ENCODE results near the gene THSD4.

THSD4 gene

DNA sequence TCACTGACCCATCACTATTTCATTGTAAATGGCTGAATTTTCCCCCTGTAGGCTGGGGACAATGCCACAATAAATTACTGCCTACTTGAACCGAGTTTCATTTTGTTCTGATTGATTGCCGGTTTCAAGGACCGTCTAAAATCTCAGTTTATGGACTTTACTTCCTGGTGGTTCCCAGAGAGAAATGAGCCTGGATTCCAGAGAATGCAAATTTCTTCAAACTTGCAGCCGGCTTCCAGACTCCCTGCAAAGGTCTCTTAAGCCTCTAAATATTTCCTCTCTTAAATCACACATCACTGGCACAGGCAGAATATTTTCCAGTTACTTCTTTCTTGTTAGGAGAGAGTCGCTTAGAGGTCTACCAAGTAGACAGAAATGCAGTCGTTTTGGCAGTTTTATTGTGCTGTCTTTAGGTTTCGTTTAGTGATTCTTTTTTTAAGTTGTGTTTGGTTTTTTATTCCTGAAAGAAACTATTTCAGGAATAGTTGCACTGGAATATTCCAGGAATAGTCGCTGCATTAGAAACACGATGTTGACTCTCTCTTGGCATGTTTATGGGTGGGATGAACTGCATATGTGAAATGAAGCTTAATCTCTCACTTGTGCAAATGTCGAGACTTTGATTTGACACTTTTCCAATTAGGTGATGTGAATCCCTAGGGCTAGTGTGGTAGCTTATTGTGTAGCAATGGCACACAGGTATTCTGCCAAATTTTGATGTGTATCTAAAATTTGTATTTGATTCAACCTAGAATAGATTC lies 411.0 kb downstream of the THSD4 start:
- no peaks in the 10 kb centered on the region for H3K27me3 ChIP-seq (ENCODE audit: control insufficient read depth, insufficient read depth, low read length)
- no peak overlapping the region for H3K9ac ChIP-seq (ENCODE audit: low read length)
- no peaks in the 10 kb centered on the region for H3K9me3 ChIP-seq (ENCODE audit: control insufficient read depth, insufficient read depth, low read depth, low read length)
- no peaks in the 10 kb centered on the region for H3K36me3 ChIP-seq (ENCODE audit: control insufficient read depth, insufficient read depth, low read length)
- H3K4me1 ChIP-seq (ENCODE audit: control insufficient read depth, insufficient read depth, low read length), result peaks cover 5% of the 10 kb centered on the region; the same call in 1 of the 2 replicates
- no peak overlapping the region for H3K27ac ChIP-seq (ENCODE audit: low read depth, low read length)
- H3K4me3 ChIP-seq (ENCODE audit: low read depth, low read length), result no peak overlapping the region

DNA sequence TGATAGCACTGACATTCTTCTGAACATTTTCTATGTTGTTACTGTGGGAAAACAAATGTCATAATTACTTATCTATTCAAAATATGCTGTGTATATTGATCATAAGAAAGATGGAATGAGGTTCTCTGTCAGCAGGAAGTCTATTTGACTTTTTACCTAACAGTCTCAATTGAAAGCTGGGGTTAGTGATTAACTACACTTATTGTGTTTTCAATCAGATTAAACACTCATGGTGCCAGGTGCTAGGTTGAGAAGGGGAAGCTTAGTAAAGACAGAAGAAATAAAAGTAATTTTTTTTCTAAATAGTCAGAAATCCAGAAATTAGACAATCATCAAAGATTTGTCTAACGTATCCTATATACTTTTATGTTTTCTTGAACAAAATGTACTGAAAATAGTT lies 414.1 kb downstream of the THSD4 start:
- H3K9me3 ChIP-seq (ENCODE audit: control insufficient read depth, insufficient read depth, low read depth, low read length), result no peaks in the 10 kb centered on the region
- no peaks in the 10 kb centered on the region for H3K36me3 ChIP-seq (ENCODE audit: control insufficient read depth, insufficient read depth, low read length)
- H3K4me3 ChIP-seq (ENCODE audit: low read depth, low read length), result no peak overlapping the region
- H3K4me1 ChIP-seq (ENCODE audit: control insufficient read depth, insufficient read depth, low read length), result peaks cover 8% of the 10 kb centered on the region; the same call in 1 of the 2 replicates
- H3K27me3 ChIP-seq (ENCODE audit: control insufficient read depth, insufficient read depth, low read length), result no peaks in the 10 kb centered on the region
- H3K27ac ChIP-seq (ENCODE audit: low read depth, low read length), result no peak overlapping the region
- no peak overlapping the region for H3K9ac ChIP-seq (ENCODE audit: low read length)

DNA sequence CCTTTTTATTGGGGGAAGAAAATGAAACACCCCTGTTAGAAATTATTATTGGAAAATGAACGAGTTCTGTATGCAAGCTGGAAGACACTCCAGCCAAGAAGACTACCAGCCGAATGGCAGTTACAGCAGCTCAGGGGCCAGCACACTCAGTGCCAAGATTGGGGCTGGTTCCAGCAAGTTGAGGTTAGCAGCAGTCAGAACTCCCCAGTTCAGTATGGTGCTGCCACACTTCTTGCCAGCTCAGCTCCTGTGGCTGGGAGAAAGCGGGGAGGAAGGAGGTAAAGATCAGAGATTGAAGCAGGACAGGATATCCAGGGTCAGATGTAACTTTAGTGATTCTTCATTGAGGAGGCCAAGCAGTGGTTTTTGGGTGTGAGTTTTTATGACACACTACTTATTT lies 414.8 kb downstream of the THSD4 start:
- H3K36me3 ChIP-seq (ENCODE audit: control insufficient read depth, insufficient read depth, low read length), result no peaks in the 10 kb centered on the region
- H3K9me3 ChIP-seq (ENCODE audit: control insufficient read depth, insufficient read depth, low read depth, low read length), result no peaks in the 10 kb centered on the region
- H3K4me3 ChIP-seq (ENCODE audit: low read depth, low read length), result no peak overlapping the region

DNA sequence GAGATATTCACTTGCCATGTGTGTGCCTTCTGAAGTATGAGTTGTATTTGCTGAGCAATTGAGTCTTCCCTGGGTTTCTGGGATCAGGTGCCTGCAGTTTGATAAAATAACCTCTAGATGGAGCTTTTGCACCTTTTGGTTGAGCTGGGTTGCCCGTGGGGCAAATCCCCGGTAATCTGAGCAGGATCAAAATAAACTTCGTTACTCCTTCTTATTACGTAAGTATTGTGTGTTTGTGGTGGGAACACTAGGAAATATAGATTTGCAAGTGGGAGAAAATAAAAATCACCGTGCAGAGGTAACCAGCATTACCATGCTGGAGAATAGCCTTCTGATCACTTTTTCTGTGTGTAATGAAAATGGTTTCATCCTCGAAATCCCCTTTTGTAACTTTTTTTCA lies 417.7 kb downstream of the THSD4 start:
- 0 out of 2 replicates have a peak, but pooled peaks cover 2% of the 10 kb centered on the region for H3K4me1 ChIP-seq (ENCODE audit: control insufficient read depth, insufficient read depth, low read length)
- no peak overlapping the region for H3K27ac ChIP-seq (ENCODE audit: low read depth, low read length)
- no peaks in the 10 kb centered on the region for H3K36me3 ChIP-seq (ENCODE audit: control insufficient read depth, insufficient read depth, low read length)
- no peaks in the 10 kb centered on the region for H3K27me3 ChIP-seq (ENCODE audit: control insufficient read depth, insufficient read depth, low read length)
- H3K9me3 ChIP-seq (ENCODE audit: control insufficient read depth, insufficient read depth, low read depth, low read length), result no peaks in the 10 kb centered on the region
- no peak overlapping the region for H3K9ac ChIP-seq (ENCODE audit: low read length)
- no peak overlapping the region for H3K4me3 ChIP-seq (ENCODE audit: low read depth, low read length)

More for the DNA sequence above, 414.8 kb downstream of the THSD4 start:
- Histone ChIP-seq H3K4me1 (ENCODE audit: control insufficient read depth, insufficient read depth, low read length) (peaks cover 8% of the 10 kb centered on the region; the same call in 1 of the 2 replicates), H3K9ac (ENCODE audit: low read length) (no peak overlapping the region), H3K27ac (ENCODE audit: low read depth, low read length) (no peak overlapping the region), H3K27me3 (ENCODE audit: control insufficient read depth, insufficient read depth, low read length) (no peaks in the 10 kb centered on the region)

DNA sequence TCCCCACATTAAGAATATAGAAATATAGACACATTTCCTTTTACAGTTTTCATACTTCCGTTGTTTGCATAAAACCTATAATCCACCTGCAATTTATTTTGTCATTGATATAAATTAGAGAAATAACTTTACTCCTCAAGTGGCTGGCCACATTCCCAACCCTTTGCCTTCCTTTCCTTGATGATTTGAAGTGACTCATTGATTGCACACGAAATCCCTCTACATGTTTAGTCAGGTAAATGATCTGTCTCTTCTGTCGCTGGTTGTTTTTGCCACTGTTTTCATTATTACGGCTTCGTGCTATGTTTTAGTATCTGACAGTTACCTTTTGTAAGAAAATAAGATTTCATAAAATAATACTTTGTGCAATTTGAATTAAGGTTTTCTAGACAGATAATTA lies 422.9 kb downstream of the THSD4 start:
- H3K36me3 ChIP-seq (ENCODE audit: control insufficient read depth, insufficient read depth, low read length), result no peaks in the 10 kb centered on the region
- H3K9me3 ChIP-seq (ENCODE audit: control insufficient read depth, insufficient read depth, low read depth, low read length), result no peaks in the 10 kb centered on the region
- no peaks in the 10 kb centered on the region for H3K27me3 ChIP-seq (ENCODE audit: control insufficient read depth, insufficient read depth, low read length)
- H3K9ac ChIP-seq (ENCODE audit: low read length), result no peak overlapping the region
- H3K27ac ChIP-seq (ENCODE audit: low read depth, low read length), result no peak overlapping the region
- H3K4me1 ChIP-seq (ENCODE audit: control insufficient read depth, insufficient read depth, low read length), result no peaks in the 10 kb centered on the region
- H3K4me3 ChIP-seq (ENCODE audit: low read depth, low read length), result no peak overlapping the region

DNA sequence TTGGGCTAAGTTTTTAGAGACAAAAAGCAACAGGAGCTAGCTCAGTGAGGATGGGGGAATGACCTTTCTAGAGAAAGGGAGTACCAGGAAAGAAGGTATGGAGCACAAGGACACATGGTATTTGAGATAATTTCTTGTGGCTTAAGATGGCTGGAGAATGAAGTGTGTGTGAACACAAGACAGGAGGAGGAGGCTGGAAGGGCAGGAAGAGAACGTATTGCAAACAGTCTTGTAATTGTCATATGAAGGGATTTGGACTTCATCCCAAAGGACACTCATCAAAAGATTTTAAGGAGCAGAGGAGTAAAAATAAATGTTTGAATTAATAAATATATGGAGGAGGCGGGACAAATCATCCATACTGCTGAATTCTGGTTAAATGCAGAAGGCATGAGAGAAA lies 426.5 kb downstream of the THSD4 start:
- no peaks in the 10 kb centered on the region for H3K4me1 ChIP-seq (ENCODE audit: control insufficient read depth, insufficient read depth, low read length)
- H3K9me3 ChIP-seq (ENCODE audit: control insufficient read depth, insufficient read depth, low read depth, low read length), result no peaks in the 10 kb centered on the region
- H3K27me3 ChIP-seq (ENCODE audit: control insufficient read depth, insufficient read depth, low read length), result no peaks in the 10 kb centered on the region
- H3K36me3 ChIP-seq (ENCODE audit: control insufficient read depth, insufficient read depth, low read length), result no peaks in the 10 kb centered on the region
- H3K9ac ChIP-seq (ENCODE audit: low read length), result no peak overlapping the region
- H3K27ac ChIP-seq (ENCODE audit: low read depth, low read length), result no peak overlapping the region
- no peak overlapping the region for H3K4me3 ChIP-seq (ENCODE audit: low read depth, low read length)

DNA sequence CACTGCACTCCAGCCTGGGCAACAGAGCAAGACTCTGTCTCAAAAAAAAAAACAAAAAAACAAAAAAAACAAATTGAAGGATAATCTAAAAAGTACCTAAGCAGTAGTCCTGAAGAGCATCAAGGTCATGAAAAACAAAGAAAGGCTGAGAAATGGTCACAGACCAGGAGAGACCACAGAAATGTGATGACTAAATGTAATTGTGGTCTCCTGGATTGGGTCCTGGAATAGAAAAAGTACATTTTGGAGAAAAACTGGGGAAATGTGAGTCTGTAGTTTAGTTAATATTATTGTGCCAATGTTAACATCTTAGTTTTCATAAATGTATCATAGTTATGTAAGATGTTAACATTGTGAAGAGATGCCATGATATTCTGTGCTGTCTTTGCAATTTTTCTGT lies 427.6 kb downstream of the THSD4 start:
- no peak overlapping the region for H3K9ac ChIP-seq (ENCODE audit: low read length)
- no peaks in the 10 kb centered on the region for H3K9me3 ChIP-seq (ENCODE audit: control insufficient read depth, insufficient read depth, low read depth, low read length)
- H3K4me3 ChIP-seq (ENCODE audit: low read depth, low read length), result no peak overlapping the region
- H3K4me1 ChIP-seq (ENCODE audit: control insufficient read depth, insufficient read depth, low read length), result no peaks in the 10 kb centered on the region
- H3K27me3 ChIP-seq (ENCODE audit: control insufficient read depth, insufficient read depth, low read length), result no peaks in the 10 kb centered on the region
- H3K36me3 ChIP-seq (ENCODE audit: control insufficient read depth, insufficient read depth, low read length), result no peaks in the 10 kb centered on the region
- no peak overlapping the region for H3K27ac ChIP-seq (ENCODE audit: low read depth, low read length)

DNA sequence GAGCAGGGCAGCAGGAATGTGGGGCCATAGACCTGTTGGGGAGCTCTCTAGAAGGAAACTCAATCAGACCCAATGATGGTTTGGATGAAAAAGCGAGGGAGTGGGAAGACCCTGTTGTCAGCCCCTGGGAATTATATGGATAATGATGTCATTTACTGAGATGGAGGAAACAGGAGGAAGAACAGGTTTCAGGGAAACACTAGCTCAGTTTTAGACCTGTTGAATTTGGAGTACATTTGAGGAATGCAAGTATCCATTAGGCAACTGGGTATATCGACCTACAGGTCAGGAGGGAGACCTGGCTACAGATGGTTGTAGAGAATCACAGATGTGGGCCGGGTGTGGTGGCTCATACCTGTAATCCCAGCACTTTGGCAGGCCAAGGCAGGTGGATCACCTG lies 428.1 kb downstream of the THSD4 start:
- Histone ChIP-seq H3K9me3 (ENCODE audit: control insufficient read depth, insufficient read depth, low read depth, low read length) (no peaks in the 10 kb centered on the region), H3K27ac (ENCODE audit: low read depth, low read length) (no peak overlapping the region), H3K4me3 (ENCODE audit: low read depth, low read length) (no peak overlapping the region), H3K36me3 (ENCODE audit: control insufficient read depth, insufficient read depth, low read length) (no peaks in the 10 kb centered on the region), H3K4me1 (ENCODE audit: control insufficient read depth, insufficient read depth, low read length) (peaks cover 3% of the 10 kb centered on the region; the same call in 1 of the 2 replicates), H3K9ac (ENCODE audit: low read length) (no peak overlapping the region), H3K27me3 (ENCODE audit: control insufficient read depth, insufficient read depth, low read length) (no peaks in the 10 kb centered on the region)

DNA sequence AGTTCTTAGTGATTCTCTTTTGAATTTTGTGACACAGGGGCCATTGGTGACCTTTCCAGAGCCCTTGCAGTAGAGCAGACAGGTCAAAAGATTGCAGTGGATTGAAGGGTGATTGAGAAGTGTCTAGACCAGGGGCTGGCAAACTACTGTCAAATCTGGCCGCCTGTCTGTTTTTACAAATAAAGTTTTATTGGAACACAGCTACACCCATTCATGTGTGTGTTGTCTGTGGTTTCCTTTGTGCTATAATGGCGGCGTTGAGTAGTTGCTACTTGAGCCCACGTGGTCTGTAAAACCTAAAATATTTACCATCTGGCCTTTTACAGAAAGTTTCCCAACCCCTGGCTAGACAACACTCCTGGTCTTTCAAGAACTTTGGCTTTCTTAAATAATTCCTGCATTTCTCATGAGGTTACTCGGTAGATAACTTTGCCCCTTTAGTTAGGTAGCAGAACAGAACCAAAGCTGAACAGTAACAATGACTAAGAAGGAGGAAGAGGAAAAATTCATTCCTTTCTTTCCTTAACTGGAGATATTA lies 430.0 kb downstream of the THSD4 start:
- no peaks in the 10 kb centered on the region for H3K9me3 ChIP-seq (ENCODE audit: control insufficient read depth, insufficient read depth, low read depth, low read length)

DNA sequence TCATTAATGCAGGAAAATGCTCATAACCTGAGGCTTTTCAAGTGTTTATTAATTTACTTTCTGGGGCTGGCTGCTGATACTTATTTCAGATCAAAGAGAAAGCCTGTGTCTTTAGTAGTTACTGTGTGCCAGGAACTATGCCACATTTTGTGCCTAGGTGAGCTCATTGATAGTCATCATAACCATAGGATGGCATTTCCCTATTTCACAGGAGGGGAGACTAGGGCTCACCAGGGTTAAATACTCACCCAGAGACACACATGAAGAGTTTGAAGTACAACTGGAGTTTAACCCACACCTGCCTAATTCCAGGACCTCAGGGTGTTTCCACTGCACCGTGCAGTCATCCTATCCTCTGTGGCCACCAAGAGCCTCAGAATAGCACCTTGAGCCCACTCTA lies 430.7 kb downstream of the THSD4 start:
- H3K27ac ChIP-seq (ENCODE audit: low read depth, low read length), result no peak overlapping the region
- H3K9me3 ChIP-seq (ENCODE audit: control insufficient read depth, insufficient read depth, low read depth, low read length), result no peaks in the 10 kb centered on the region
- H3K9ac ChIP-seq (ENCODE audit: low read length), result no peak overlapping the region
- H3K36me3 ChIP-seq (ENCODE audit: control insufficient read depth, insufficient read depth, low read length), result no peaks in the 10 kb centered on the region
- H3K4me1 ChIP-seq (ENCODE audit: control insufficient read depth, insufficient read depth, low read length), result peaks cover 4% of the 10 kb centered on the region; the same call in 1 of the 2 replicates
- no peaks in the 10 kb centered on the region for H3K27me3 ChIP-seq (ENCODE audit: control insufficient read depth, insufficient read depth, low read length)
- no peak overlapping the region for H3K4me3 ChIP-seq (ENCODE audit: low read depth, low read length)

More for the DNA sequence above, 430.0 kb downstream of the THSD4 start:
- Histone ChIP-seq H3K27me3 (ENCODE audit: control insufficient read depth, insufficient read depth, low read length) (no peaks in the 10 kb centered on the region), H3K36me3 (ENCODE audit: control insufficient read depth, insufficient read depth, low read length) (no peaks in the 10 kb centered on the region), H3K4me3 (ENCODE audit: low read depth, low read length) (no peak overlapping the region), H3K27ac (ENCODE audit: low read depth, low read length) (no peak overlapping the region), H3K9ac (ENCODE audit: low read length) (no peak overlapping the region), H3K4me1 (ENCODE audit: control insufficient read depth, insufficient read depth, low read length) (peaks cover 4% of the 10 kb centered on the region; the same call in 1 of the 2 replicates)

DNA sequence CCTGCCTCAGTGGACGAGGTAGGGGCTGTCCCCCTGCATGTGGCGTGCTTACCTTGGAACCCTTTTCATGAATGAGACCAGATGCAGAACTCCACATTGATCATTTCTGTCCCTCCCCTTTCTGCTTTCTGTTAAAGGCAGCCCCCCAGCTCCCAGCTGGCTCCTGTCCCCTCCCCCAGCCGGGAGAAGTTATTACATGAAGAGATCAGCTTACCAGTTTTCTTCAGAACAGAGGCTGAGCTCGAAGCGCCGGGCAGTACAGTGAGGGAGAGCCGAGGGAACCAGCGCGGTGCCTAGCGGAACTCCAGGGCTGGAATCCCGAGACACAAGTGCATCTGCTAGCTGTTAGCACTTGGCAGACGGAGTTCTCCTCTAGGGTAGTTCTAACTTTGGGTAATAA lies 431.7 kb downstream of the THSD4 start:
- no peak overlapping the region for H3K9ac ChIP-seq (ENCODE audit: low read length)
- no peaks in the 10 kb centered on the region for H3K9me3 ChIP-seq (ENCODE audit: control insufficient read depth, insufficient read depth, low read depth, low read length)
- no peak overlapping the region for H3K27ac ChIP-seq (ENCODE audit: low read depth, low read length)
- H3K4me3 ChIP-seq (ENCODE audit: low read depth, low read length), result no peak overlapping the region
- H3K36me3 ChIP-seq (ENCODE audit: control insufficient read depth, insufficient read depth, low read length), result no peaks in the 10 kb centered on the region
- H3K4me1 ChIP-seq (ENCODE audit: control insufficient read depth, insufficient read depth, low read length), result peaks cover 4% of the 10 kb centered on the region; the same call in 1 of the 2 replicates
- H3K27me3 ChIP-seq (ENCODE audit: control insufficient read depth, insufficient read depth, low read length), result no peaks in the 10 kb centered on the region

All from HUES6 (cell line).